Panc1 (cell line): ENCODE data around the gene GAGE12J.

Experiments used
- CTCF ChIP-seq: fragments of 450-650 bp; IDR thresholded peaks from 2 replicates; pipeline ENCODE4 v1.5.1; 2017; ENCODE audit warnings: mild to moderate bottlenecking
- SIN3A ChIP-seq: IDR thresholded peaks from 2 replicates; pipeline ENCODE4 v1.6.1; 2012; ENCODE audit warnings: low read depth, mild to moderate bottlenecking, low read length, moderate library complexity, borderline replicate concordance; ENCODE audit not compliant: insufficient read depth

GRCh38 chrX:49316085-49316484 lies 5.8 kb upstream of the GAGE12J start:
- TF ChIP-seq CTCF, result no peak
- no peak for TF ChIP-seq SIN3A
